K562 (cell line): ENCODE data around the gene ZNF891. TPM values are rescaled to one million over a fixed set of nuclear protein-coding genes. Genes with fewer than 3 reads are reported as not detected.

ENCODE experiments used
- ARID3B ChIP-seq: fragments of 250-450 bp; sonication (Bioruptor Pico); IDR thresholded peaks from 2 replicates; pipeline ENCODE4 v1.4.0; 2020; ENCODE audit warnings: borderline replicate concordance
- ASH1L ChIP-seq: fragments of 450-650 bp; IDR thresholded peaks from 2 replicates; pipeline ENCODE4 v1.6.1; 2018; ENCODE audit warnings: borderline replicate concordance, mild to moderate bottlenecking, low read depth; ENCODE audit not compliant: partially characterized antibody
- CBFA2T2 ChIP-seq: fragments of 450-650 bp; conservative IDR thresholded peaks from 2 replicates; pipeline ENCODE4 v1.6.1; 2017; ENCODE audit warnings: mild to moderate bottlenecking
- FOXP1 ChIP-seq: sonication (generic); formaldehyde crosslinking; IDR thresholded peaks from 2 replicates; pipeline ENCODE4 v1.8.0; 2022; ENCODE audit warnings: mild to moderate bottlenecking, missing genetic modification reagents
- GATAD2A ChIP-seq: fragments of 450-650 bp; IDR thresholded peaks from 2 replicates; pipeline ENCODE4 v1.6.1; 2017
- HDAC8 ChIP-seq: fragments of 450-650 bp; IDR thresholded peaks from 2 replicates; pipeline ENCODE4 v1.6.1; 2016; ENCODE audit warnings: mild to moderate bottlenecking, missing genetic modification characterization, moderate library complexity, missing compliant biosample characterization
- JUN ChIP-seq, 2 experiments: sonication (generic) in 1 of 2; formaldehyde crosslinking in 1 of 2; IDR thresholded peaks; 2 replicates each; pipeline versions ENCODE4 v1.6.1 to v1.8.0; 2012 to 2022; ENCODE audit warnings: borderline replicate concordance in 2 of 2, mild to moderate bottlenecking in 2 of 2, improper control_type of control experiment in 1 of 2, low read depth in 1 of 2, low read length in 1 of 2, missing genetic modification reagents in 1 of 2
- JUNB ChIP-seq: fragments of 450-650 bp; formaldehyde crosslinking; conservative IDR thresholded peaks from 2 replicates; pipeline ENCODE4 v1.4.0; 2020; ENCODE audit warnings: mild to moderate bottlenecking
- KLF16 ChIP-seq: IDR thresholded peaks from 2 replicates; pipeline ENCODE4 v1.6.1; 2016; ENCODE audit warnings: antibody characterized with exemption
- LARP7 ChIP-seq: fragments of 450-650 bp; IDR thresholded peaks from 2 replicates; pipeline ENCODE4 v1.6.1; 2016
- NEUROD1 ChIP-seq: fragments of 150-350 bp; IDR thresholded peaks from 2 replicates; pipeline ENCODE4 v1.6.1; 2014; ENCODE audit warnings: borderline replicate concordance, low read length, low read depth; ENCODE audit not compliant: partially characterized antibody
- PRDM10 ChIP-seq: fragments of 450-650 bp; IDR thresholded peaks from 2 replicates; pipeline ENCODE4 v1.6.1; 2018; ENCODE audit not compliant: partially characterized antibody
- PRMT5 ChIP-seq: sonication (generic); formaldehyde crosslinking; IDR thresholded peaks from 2 replicates; pipeline ENCODE4 v1.5.0; 2020; ENCODE audit warnings: missing genetic modification reagents
- RBM39 ChIP-seq: fragments of 200-400 bp; formaldehyde crosslinking; optimal IDR thresholded peaks from 2 replicates; pipeline ENCODE3; 2018; ENCODE audit warnings: low read depth, low read length
- SRF ChIP-seq, 2 experiments: fragments of 250-450, 450-650 bp in 1 of 2; sonication (Bioruptor Pico) in 1 of 2; sonication (generic) in 1 of 2; formaldehyde crosslinking; IDR thresholded peaks; 2 replicates each; pipeline versions ENCODE4 v1.5.0 to v1.5.1; 2020 to 2022; ENCODE audit warnings: mild to moderate bottlenecking in 1 of 2, missing genetic modification reagents in 1 of 2
- ZNF695 ChIP-seq: fragments of 450-650 bp; formaldehyde crosslinking; IDR thresholded peaks from 2 replicates; pipeline ENCODE4 v1.4.0; 2020; ENCODE audit warnings: mild to moderate bottlenecking, moderate library complexity
- polyA plus RNA-seq, 8 experiments: library from polyadenylated mRNA; depleted of rRNA in 4 of 8; stranded (reverse) in 5 of 8; unstranded in 3 of 8; fragments of >200 nt; fragmentation: Nextera tagmentation in 2 of 8; fragmentation: Illumina TruSeq in 1 of 8; extraction: Ambion mirVana in 2 of 8; extraction: Trizol in 1 of 8; gene quantifications; 2 replicates each; pipeline versions ENCODE4 v1.2.1 to v1.2.3, GENCODE V29; 2011 to 2014; ENCODE audit warnings: inconsistent platforms in 1 of 8, missing spikeins in 1 of 8
- total RNA-seq, 7 experiments: library from RNA; depleted of rRNA in 6 of 7; stranded (reverse); fragments of >200 nt in 6 of 7; fragmentation: Illumina TruSeq in 2 of 7; extraction: Trizol in 2 of 7; gene quantifications; 2 replicates each; pipeline versions ENCODE4 v1.2.1 to v1.2.3, GENCODE V29; 2011 to 2021; ENCODE audit warnings: low replicate concordance in 1 of 7
- TF ChIP-seq, protein P1 (sequence below), 2 experiments: IDR thresholded peaks; 2 replicates each; pipeline ENCODE4 v1.6.1; 2012; ENCODE audit warnings: improper control_type of control experiment in 2 of 2, low read depth in 2 of 2, low read length in 2 of 2, borderline replicate concordance in 1 of 2
- TF ChIP-seq, protein P2 (sequence below): fragments of 450-650 bp; IDR thresholded peaks from 2 replicates; pipeline ENCODE4 v1.6.1; 2017; ENCODE audit warnings: mild to moderate bottlenecking, moderate library complexity

The ZNF891 gene
- total and polyA plus RNA-seq, 9 of the 15 experiments (the other 6 are each of a cell fraction or from before 2014, with no cell fraction given), result 0.41 to 2.0 (median 1.3) TPM

GRCh38 chr12:133130038-133130807 lies at the start of gene ZNF891, which contains the start of gene ZNF10 (continued):
- TF ChIP-seq ARID3B (CRISPR knock-in tag) (0 out of 2 replicates have a peak, but pooled peaks have one; percentile 19), ZNF695 (CRISPR knock-in tag) (no peak), HDAC8 (tag) (no peak), PRMT5 (CRISPR knock-in tag) (no peak), NEUROD1 (no peak), LARP7 (no peak), PRDM10 (peak; percentile 41), SRF (CRISPR knock-in tag; IDR thresholded peaks at IDR 0.05) (peak in 1 of 2 experiments; percentile 35; a peak in 1 of 4 replicates), JUN (IDR thresholded peaks at IDR 0.05; ENCODE audit: borderline replicate concordance, low read depth, low read length) (no peak; the same call in 1 of the 2 replicates), JUN (CRISPR knock-in tag; IDR thresholded peaks at IDR 0.05; ENCODE audit: borderline replicate concordance) (no peak), GATAD2A (peak; percentile 22; the same call in 1 of the 2 replicates), JUNB (no peak), CBFA2T2 (no peak), KLF16 (no peak), RBM39 (no peak), FOXP1 (CRISPR knock-in tag) (0 out of 2 replicates have a peak, but pooled peaks have one; percentile 67), ASH1L (no peak)
- TF ChIP-seq, protein P1, sequence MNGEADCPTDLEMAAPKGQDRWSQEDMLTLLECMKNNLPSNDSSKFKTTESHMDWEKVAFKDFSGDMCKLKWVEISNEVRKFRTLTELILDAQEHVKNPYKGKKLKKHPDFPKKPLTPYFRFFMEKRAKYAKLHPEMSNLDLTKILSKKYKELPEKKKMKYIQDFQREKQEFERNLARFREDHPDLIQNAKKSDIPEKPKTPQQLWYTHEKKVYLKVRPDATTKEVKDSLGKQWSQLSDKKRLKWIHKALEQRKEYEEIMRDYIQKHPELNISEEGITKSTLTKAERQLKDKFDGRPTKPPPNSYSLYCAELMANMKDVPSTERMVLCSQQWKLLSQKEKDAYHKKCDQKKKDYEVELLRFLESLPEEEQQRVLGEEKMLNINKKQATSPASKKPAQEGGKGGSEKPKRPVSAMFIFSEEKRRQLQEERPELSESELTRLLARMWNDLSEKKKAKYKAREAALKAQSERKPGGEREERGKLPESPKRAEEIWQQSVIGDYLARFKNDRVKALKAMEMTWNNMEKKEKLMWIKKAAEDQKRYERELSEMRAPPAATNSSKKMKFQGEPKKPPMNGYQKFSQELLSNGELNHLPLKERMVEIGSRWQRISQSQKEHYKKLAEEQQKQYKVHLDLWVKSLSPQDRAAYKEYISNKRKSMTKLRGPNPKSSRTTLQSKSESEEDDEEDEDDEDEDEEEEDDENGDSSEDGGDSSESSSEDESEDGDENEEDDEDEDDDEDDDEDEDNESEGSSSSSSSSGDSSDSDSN (IDR thresholded peaks at IDR 0.05; ENCODE audit: borderline replicate concordance in 1 of 2, low read depth in 2 of 2, low read length in 2 of 2), result peak in 1 of 2 experiments; percentile 28; a peak in 1 of 4 replicates
- TF ChIP-seq, protein P2, sequence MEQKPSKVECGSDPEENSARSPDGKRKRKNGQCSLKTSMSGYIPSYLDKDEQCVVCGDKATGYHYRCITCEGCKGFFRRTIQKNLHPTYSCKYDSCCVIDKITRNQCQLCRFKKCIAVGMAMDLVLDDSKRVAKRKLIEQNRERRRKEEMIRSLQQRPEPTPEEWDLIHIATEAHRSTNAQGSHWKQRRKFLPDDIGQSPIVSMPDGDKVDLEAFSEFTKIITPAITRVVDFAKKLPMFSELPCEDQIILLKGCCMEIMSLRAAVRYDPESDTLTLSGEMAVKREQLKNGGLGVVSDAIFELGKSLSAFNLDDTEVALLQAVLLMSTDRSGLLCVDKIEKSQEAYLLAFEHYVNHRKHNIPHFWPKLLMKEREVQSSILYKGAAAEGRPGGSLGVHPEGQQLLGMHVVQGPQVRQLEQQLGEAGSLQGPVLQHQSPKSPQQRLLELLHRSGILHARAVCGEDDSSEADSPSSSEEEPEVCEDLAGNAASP, result no peak
